Measurements from ENCODE around the gene PTPRT. TPM values are rescaled to one million over a fixed set of nuclear protein-coding genes. Genes with fewer than 3 reads are reported as not detected.

Gene PTPRT
- total RNA-seq, 1 donor from 2014 or later: 0.56 TPM

- H3K4me1 Mint-ChIP-seq: no peaks in the 10 kb centered on the region
Measured at GRCh38 chr20:42026599-42026998, 1163.1 kb downstream of the PTPRT start.

GRCh38 chr20:42024653-42025052 lies 1165.1 kb downstream of the PTPRT start:
- Mint-ChIP-seq H3K27ac (ENCODE audit: unreplicated experiment) (no peak overlapping the region), H3K9me3 (no peaks in the 10 kb centered on the region), H3K36me3 (ENCODE audit: low read depth) (no peaks in the 10 kb centered on the region), H3K4me3 (no peak overlapping the region), H3K27me3 (ENCODE audit: low read depth) (peaks cover 67% of the 10 kb centered on the region), H3K4me1 (no peaks in the 10 kb centered on the region)
- no peak for TF ChIP-seq CTCF (conservative IDR thresholded peaks at IDR 0.05)
- peak; percentile 34 for DNase-seq (ENCODE audit: low read depth, low spot score)

More at GRCh38 chr20:42026599-42026998, 1163.1 kb downstream of the PTPRT start:
- Mint-ChIP-seq H3K9me3 (no peaks in the 10 kb centered on the region), H3K4me3 (no peak overlapping the region), H3K36me3 (ENCODE audit: low read depth) (no peaks in the 10 kb centered on the region), H3K27me3 (ENCODE audit: low read depth) (peaks cover 63% of the 10 kb centered on the region), H3K27ac (ENCODE audit: unreplicated experiment) (no peak overlapping the region)
- TF ChIP-seq CTCF (conservative IDR thresholded peaks at IDR 0.05): no peak
- no peak for DNase-seq (ENCODE audit: low read depth, low spot score)
